ENCODE data around the gene CACNA2D3.

The CACNA2D3 gene

DNA sequence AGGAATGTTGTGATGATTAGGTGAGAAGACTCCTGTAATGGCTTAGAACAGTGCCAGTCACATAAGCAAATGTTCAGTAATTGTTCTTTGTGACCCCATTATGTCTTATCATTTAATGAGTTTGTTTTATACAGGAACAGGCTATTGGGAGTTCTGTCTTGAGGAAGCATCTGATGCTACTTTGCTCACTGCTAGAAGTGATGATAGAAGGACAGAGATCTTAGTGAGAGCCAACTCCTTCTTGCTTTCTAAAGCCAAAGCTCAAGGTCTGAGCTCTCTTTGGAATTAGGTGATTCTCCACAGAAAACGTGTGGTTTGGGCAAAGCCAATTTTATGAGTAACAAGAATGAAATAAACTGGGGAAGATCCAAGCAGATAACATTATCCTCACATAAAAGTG lies 590.7 kb downstream of the CACNA2D3 start:
- no peak for FAIRE-seq

DNA sequence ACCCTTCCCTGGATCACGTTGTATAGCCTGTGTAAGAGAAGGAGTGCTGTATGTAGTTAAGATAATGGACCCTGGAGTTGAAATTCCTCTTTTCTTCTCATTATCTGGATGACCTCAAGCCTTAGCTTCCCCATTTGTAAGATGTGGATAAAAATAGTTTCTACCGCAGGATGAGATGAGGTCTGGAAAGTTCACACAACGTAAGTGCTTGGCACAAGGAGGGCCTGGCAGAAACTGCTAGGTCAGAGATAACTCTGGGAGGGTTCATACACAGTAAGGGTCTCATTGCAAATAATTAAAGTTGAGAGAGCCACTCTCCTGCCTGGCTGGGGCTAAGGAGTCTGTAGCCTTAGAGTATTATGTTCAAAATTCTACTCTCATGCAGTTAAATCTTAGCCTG lies 591.1 kb downstream of the CACNA2D3 start:
- no peak for FAIRE-seq

DNA sequence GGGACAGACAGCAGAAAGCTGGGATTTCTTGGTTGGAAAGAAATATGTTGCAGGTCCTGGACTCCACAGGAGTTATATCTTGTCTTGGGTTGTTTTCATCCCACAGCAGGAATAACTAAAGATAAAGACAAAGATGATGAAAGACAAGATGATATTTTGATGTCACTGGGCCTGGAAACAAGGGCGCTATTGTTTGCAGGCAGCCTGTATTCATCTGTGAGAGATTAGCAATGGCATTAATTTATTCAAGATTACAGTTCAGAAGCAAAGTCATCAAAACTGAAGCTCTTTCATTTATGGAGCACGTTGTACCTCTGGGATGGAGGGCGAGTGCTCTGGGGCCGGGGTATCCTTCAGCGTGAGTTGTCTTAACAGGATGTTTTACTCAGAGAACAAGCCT lies 591.7 kb downstream of the CACNA2D3 start:
- FAIRE-seq, result no peak

DNA sequence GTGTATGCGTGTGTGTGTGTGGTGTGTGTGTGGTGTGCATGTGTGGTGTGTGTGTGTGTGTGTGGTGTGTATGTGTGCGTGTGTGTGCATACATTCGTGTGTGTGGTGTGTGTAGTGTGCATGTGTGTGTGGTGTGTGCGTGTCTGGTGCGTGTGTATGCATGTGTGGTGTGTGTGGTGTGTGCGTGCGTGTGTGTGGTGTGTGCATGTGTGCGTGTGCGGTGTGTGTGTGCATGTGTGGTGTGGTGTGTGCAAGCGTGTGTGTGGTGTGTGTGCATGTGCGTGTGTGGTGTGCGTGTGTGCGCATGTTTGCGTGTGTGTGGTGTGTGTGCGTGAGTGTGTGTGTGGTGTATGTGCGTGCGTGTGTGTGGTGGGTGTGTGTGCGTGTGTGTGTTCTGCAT lies 595.2 kb downstream of the CACNA2D3 start:
- no peak for FAIRE-seq

DNA sequence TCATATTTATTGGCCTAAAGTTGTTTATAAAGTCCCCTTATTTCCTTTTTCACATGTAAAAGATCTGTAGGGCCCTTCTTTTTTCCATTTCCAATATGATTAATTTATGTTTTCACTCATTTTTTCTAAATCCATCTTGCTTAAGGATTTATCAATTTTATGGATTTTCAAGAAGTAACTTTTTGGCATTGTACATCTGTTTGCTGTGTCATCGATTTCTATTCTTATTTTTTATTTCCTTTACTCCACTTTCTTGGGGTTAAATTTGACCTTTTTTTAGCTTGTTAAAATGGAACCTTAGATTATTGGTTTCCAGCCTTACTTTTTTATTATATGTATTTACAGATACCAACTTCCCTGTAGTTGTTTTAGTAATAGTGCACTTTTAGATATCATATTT lies 597.6 kb downstream of the CACNA2D3 start:
- FAIRE-seq, result no peak

DNA sequence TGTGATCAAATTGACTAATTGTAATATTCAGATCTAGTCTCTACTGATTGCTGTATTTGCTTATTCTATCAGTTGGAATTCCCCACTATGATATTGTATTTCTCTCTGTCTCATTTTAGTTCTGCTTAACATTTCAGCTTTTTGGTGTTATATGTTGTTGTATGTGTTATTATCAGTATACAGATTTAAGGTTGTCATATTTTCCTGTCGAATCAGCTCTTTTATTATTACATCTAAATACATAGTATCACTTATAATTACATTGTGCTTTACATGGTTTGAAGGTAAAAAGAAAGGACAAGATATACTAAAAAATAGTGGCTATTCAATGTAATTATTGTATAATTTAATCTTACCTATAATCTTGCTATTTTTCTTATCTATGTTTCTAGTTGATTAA lies 598.3 kb downstream of the CACNA2D3 start:
- FAIRE-seq, result no peak

DNA sequence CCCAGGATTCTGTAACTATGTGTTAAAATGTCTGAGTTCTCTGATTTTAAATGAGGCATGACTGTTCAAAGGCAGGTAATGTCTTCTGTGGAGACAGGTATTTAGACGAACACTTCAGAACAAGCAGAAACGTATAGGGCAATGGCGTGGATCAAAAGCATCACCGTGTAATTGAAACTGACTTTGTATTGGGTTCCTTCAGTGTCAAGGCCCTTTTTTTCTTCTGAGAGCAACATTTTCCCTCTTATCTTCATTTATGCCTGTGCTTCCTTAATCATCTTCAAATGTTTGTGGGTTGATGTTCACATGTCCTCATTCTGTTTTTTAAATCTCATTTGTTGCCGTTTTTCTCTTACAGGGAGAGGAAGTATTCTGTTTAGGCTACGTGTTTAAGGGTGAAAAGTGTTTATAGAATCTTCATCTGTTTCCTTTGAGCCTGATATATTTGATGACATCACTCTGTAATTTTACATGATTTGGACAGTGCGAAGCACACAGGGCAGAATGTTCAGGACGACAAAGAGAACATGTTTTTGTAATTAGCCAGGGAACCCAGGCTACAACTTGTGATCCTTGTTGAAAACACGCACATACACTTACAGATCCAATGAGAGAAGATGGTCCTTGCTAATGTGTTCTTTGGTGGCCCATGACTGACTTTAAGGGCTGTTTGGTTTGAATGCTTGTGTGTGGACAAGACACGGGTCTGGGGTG lies 609.5 kb downstream of the CACNA2D3 start:
- FAIRE-seq, result no peak

DNA sequence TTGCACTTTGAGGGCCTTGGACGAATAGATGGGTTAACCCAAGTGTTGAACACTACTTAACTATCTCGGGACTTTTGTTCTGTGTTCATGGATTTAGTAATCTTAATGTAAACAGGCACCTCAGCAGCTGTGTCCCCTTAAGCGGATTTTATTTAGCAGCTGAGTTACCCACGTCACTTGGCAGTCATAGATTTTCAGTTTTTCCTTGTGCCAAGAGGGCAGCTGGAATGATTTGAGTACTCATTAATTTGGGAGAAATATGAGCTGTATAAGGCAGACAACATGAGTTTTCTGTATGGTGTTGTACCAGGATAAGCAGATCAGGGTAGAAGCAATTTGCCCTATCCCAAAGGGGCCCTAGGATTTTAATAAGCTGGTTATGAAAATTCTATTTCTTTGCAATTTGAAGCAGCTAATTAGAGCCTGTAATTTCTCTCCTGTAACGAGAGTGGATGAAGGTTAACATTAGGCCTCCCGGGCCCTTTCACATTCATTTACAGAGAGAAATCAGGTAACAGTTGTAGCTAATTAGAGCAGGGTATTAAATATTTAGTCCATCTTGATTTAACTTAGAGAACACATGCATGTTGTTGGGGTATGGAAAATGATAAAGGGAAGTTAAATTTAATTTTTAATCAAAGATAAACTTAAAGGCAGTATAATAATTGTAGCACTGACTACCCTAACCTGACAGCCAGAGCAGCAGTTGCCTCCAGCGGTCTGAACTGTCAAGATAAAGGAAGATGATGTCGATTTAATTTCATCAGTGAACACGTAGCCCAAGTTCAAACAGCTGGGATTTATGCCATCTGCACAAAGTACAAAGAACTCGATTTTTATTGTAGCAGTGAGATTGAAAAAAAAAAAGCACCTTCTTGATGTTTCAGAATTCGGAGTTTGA lies 611.0 kb downstream of the CACNA2D3 start:
- FAIRE-seq, result no peak

DNA sequence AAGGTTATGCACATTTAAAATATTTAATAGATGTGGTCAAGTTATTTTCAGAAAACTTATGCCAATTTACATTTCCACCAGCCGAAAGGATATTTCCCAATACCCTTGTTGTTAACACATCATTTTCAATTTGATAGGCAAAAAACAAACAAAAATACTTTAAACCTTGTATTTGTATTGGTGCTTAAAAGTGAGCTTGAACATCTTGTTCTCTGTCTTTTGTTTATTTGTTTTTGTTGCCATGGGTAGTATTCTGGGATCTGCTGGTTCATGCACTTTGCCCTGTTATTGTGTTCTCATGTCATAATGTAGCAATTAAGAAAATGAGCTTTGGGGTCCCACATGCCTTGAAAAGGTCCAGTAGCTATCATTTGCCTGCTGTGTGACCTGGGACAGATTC lies 614.1 kb downstream of the CACNA2D3 start:
- no peak for FAIRE-seq

DNA sequence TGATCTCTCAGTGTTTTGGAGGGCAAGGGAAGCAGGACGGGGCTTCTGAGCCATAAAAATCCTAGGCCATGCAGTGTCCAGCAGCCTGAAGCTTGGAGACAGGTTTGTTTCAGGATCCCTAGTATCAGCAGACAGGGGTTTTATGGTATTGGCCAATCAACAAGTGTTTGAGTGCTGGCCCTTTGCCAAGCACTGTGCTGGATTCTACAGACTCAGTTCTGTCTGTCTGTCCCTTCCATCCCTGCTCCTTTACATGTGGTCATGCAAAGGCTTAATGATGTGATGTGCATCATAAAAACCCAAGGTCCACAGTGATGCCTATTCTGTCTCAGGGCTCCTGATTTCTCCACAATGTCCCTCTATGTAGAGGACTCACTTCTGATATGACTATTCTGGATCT lies 621.4 kb downstream of the CACNA2D3 start:
- no peak for FAIRE-seq

DNA sequence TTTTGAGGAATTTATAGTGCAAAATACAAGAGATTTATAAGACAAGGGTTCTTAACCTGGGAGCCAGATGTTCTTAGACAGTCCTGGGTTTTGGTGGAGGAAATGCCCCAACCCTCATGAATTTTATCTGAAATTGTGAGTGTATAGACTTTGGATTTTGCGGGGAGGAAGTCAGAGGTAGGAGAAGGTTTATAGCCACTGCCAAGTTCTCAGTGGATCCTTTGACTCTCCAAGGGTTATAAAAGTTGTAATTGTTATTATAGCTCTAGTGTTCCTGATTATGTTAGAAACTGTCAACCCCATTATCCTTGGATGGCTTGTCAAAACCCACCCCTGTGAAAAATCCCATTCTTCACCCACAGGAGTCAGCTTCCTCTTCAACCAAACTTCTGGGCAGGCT lies 621.9 kb downstream of the CACNA2D3 start:
- no peak for FAIRE-seq

DNA sequence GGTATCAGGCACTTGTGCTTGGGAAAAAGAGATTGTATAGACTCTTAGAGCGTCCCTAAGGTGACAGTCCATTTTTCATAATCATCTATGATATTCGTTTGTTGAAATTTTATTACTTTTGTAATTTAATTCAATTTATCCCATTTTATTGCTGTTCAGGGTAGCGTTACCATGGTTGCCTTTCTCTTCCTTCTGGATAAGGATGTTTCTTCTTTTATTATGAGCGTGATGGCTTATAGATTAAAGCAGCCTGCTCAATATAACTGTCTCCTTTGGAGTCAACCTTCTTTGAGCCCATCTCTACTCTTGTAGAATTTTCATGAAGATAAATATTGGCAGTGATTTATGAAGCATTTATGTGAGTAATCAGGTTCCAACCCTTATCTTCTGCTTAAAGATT lies 623.5 kb downstream of the CACNA2D3 start:
- no peak for FAIRE-seq

DNA sequence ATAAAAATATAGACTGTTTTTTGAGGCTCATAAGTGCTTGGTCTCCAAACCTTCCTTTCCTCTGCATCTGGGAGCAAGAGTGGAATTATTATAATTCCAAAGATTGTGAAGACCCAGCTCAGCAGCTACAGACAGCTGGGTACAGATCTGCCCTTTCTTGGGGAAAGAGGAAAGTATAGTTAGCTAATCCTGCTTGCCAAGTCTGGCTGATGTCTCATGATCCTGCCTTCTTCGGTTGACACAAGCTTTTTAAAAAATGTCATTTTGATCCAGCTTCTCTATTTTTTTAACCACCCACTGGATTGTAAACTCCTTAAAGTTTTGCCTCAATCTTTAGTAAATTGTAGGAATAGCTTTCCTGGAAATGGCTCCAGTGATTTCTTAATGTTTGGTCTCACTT lies 624.4 kb downstream of the CACNA2D3 start:
- FAIRE-seq, result no peak

DNA sequence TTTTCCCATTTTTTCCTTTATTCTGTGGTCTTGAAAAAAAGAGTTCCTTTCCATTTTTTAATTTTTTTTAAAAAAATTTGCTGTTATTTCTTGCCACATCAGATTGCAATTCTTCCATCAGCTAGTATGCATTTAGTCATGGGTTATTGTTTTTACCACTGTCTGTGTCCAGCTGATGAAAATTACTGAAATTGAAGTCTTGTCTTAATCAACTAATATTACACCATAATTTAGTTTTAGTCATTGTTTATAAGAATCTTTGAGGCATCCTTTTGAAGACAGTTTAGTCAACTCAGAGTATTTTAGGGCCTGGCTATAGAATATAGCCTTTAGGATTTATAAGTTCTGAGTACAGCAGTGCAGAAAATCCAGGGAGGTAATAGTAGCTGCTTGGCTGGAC lies 633.4 kb downstream of the CACNA2D3 start:
- no peak for FAIRE-seq

DNA sequence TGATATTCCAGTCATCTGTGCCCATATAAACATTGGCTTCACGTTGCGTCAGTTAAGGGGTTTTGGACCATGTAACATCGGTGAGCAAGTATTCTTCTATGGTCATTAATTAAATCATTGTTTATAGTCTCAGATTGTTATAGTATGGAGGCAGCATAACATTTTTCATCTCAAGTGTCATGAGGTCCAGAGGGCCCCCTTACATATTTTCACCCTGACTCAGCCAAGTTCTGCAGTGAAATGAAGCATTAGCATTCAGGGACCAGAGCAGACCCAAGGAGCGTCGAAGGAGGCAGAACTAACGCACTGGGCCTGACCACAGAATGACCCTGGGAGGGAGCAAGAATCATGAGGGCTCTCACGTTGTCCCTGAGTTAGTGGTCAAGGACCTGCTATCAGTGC lies 634.0 kb downstream of the CACNA2D3 start:
- FAIRE-seq, result no peak

DNA sequence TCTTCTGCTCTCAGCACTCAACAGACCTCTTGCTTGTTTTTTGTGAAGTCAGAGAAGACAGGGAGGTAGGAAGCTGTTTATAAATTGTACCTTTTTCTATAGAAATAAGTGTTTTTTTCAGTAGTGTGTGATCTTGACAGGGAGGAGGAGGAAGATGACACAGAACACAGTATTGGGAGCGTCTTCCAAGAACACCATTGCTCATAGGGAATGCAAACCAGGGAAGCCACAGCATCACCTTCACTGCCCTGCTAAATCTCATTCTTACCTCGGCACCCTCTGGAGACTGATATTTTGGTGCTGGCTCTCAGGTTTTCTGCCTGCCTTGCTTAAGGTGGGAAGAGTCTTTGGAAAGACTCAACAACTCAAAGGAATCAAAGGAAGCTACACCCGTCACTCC lies 636.1 kb downstream of the CACNA2D3 start:
- FAIRE-seq, result no peak

DNA sequence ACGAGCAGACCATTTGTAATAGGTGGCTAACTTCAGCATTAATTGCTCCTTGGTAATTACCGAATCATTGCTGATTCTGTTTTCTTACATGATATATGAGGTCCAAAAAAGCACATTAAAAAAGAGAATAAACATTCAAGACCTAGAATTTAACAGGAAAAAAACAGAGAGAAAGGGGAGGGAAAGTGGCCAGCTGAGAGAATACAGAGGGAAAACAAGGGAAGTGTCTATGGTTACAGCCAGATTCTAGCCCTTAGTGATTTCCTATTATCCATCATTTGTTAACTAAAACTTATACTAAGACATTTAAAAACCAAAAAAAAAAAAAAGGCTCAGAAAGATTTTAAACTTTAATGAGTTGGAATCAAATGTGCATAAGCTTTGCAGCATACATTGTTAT lies 636.8 kb downstream of the CACNA2D3 start:
- FAIRE-seq, result no peak

DNA sequence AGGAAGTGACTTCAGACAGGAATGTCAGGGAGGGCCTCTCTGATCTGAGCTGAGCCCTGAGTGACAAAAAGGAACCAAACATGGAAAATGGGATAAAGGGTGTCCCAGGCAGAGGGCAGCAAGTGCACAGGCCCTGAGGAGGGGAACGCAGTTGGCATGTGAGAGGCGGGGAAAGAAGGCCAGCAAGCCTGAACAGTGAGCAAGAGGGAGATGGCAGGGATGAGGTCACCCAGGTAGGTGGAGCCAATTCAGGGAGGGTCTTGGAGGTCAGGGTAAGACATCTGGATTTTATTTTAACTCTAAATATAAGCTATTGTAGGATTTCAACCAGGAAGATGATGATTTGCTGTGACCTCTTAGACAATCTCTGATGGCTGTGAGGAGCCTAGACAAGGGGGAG lies 637.8 kb downstream of the CACNA2D3 start:
- no peak for FAIRE-seq

DNA sequence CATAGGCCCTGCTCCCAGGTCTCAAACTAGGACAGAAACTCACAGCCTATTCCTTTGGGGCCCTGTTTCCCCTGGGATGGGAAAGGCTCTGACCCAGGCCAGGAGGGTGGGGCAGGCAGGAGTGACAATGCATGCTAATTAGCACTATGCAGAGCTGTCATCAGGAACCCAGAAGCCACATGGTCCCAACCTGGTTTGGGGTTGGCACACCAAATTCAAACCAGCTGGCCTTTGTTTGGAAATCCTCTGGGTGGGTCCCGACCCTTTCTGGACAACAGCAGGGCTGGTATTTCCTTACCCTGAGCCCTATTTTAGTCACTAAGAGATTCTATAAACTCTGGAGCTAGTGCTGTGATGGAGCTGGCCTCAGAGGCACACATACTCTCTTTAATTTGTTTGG lies 639.3 kb downstream of the CACNA2D3 start:
- FAIRE-seq, result no peak

DNA sequence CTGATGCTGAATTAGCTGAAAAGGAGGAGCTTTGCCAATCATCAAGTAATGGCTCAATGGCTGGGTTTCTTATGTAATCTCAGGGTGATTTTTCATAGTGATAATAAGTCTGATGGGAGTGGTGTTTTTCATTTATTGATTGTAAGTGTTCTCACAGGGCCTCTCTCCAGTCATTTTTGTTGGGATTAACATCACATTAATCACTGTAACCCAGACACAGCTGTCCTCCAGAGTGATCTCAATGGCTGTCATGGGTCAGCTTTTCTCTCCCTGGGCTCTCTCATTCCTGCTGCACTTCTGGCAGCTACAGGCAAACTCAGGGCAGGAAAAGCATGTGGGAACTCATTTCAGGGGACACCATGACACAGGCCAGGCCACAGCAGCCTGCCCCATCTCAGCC lies 642.6 kb downstream of the CACNA2D3 start:
- no peak for FAIRE-seq

DNA sequence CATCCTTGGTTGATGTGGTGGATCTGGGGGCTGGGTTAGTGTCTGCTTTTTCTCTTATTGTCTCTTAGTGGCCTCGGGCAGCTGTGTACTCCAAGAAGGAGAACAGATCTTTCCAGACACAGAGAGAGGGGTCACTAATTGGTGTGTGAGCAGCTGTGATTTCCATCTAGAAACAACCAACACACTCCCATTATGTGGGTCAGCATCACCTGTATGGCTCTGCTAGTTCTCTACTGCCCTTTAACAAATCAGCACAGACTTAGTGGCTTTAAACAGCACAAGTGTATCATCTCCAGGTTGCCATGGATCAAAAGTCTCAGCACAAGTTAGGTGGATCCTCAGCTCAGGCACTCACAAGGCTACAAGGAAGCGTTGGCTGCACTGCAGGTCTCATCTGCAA lies 648.7 kb downstream of the CACNA2D3 start:
- FAIRE-seq, result no peak

DNA sequence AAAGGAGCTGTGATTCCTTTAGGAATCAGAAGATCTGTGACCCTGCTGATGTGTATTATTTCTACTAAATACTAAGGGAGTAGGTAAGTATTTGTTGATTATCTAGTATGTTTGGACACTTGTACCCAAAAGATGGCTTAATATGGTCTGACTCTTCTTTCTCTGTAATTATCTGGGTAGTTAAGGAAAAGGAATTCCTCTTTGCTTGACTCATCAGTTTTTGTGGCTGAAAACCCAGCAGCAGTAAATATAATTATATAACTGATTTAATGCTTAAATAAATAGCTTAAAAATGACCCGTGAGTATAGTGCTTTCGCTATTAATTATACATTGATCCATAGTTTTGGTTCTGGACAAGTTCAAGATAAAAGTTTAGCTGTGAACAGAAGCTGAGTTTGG lies 649.7 kb downstream of the CACNA2D3 start:
- no peak for FAIRE-seq

DNA sequence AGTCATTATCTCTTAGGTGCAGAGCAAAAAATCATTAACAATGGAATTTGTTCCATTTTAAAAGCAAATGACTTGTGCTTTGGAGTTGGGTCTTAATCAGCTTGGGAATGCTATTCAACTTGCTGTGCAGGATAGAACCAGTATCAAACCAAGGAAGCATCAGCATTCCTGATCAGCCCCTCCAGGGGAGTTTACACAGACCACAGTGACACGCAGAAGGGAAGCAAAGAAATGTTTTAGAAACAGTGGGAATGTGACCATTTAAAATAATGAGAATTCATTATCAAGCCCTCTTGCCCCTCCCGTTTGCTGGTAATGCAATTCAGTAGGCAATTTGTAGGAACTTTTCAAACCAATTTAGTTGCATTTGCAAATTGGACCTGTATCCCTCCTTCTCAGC lies 650.4 kb downstream of the CACNA2D3 start:
- FAIRE-seq, result no peak

DNA sequence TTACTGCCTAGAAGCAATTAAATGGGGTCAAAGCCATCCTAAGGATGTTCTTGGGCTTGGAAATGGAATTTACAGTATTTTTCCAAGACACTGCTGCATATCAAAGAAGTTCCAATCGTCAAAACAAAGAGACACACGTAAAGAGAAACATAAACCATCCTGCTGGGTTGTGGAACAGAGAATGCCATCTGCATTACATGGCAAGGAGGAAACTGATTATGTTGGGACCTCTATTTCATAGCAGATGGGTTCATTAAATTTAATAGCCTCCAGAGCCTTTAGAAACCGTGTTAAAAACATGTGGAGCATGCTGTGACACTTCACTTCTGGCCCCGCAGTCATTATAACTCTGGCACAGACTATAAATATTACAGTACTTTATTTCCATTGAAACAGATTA lies 650.9 kb downstream of the CACNA2D3 start:
- no peak for FAIRE-seq

DNA sequence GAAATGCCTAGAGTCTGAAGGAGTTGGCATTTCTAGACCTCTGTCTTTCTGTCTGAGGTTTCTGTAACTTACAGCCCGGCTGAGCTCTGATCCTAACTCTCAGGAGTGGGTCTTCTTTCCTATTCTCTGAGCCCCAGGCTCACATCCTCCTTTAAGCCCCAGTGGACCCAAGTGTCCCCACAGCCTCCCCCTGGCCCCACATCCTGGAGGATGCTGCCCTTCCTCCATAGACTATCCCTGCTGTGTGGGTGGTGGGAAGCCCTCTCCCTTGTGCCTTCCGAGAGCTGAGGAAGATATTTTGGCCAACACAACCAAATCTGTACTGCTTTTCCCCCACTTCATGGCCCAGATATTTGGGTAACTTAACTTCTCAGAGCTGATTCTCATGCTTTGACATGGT lies 654.2 kb downstream of the CACNA2D3 start:
- no peak for FAIRE-seq
